Epidermal melanocyte (primary cell): ENCODE results near the gene HECW1.

ENCODE experiments used
- DNase-seq: peaks from one replicate; pipeline ENCODE4 v3.0.0; 2011; ENCODE audit warnings: low spot score; ENCODE audit not compliant: insufficient read length

Gene HECW1

DNA sequence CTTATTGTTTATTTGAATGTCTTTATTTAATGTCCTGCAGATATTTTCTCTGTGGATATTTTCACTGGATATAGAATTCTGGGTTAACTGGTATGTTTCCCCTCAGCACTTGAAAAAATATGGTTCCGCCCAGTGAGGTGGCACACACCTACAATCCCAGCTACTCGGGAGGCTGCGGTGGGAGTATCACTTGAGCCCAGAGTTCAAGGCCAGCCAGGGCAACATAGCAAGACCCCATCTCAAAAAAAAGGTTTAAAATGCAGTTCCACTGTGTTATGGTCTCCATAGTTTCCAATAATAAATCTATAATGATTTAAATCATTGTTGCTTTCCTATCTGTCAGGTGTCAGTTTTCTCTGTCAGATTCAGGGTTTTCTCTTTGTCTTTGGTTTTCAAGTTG, 305.0 kb downstream of the HECW1 start:
- no peak for DNase-seq

DNA sequence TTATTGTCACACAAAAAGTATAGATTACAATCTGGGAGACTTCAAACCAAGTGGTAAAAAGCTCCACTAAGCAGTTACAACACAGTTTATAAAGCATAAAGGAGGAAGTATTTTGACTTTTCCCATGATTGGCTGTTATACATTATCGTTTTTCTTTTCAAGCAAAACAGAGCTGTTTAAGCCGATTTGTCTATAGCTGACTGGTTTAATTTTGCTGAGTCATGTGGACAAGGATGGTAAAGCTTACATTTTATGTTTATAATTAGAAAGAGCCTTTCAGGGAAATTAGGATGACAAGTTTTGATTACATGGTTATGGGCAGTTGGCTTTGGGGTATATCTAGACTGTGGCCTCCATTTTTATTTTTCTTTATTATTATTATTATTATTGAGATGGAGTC, 318.0 kb downstream of the HECW1 start:
- no peak for DNase-seq

DNA sequence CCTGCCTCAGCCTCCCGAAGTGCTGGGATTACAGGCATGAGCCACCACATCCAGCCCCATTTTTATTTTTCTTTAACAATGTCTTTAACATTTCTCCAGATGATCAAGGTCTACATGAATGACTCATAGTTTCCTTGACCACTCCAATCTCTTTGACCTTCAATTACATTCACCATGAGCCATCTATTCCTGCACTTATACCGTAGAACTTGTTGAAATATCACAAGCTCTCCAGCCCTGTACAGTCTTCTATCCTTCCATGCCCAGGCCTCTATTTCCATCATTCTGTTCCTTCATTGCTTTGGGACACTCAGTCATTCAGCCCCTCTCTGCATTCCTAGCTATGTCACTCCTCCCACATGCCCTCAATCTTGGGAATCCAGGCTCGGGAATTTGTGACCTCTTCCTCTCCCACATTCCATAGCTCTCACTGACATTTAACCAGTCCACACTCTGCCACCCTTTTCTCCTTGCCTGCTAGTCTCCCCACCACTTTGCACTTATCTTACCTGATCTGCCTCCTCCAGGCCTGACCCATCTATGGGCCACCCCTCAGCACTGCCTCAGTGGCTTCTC, 318.7 kb downstream of the HECW1 start:
- no peak for DNase-seq

DNA sequence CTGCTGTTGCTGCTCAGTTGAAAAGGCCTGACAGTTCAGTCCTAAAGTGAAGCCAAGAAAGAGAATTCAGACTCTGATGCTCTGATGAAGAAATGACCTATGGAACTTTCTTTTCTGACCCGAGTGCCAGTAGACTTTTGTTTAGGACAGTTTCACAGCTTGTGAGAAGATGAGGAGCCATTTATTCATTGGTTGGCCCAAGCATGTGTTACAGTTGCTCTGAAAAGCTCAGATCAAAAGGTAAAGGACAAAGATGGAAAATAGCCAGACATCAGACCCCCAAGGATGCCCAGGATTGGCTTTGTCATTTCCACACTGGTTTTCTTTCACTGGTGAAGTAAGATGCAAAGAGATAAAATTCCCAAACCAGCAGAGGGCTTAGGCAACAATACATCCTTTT, 321.2 kb downstream of the HECW1 start:
- DNase-seq = no peak

DNA sequence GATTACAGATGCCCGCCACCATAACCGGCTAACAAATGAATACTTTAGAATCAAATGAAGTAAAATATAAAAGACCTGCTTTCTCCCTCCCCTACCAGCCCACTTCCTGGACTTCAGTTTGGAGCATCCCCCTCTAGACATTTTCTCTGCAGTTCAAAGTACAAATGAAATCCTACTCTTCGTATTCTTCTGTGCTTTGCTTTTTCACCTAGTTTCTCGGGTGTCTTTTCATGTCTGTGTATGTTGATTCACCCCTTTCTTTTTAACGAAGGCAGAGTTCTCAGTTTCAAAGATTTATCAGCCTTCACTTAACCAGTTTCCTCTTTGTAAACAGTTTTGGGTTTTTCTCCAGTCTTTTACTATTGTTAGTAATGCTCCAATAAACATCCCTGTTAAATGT, 324.6 kb downstream of the HECW1 start:
- DNase-seq = no peak

DNA sequence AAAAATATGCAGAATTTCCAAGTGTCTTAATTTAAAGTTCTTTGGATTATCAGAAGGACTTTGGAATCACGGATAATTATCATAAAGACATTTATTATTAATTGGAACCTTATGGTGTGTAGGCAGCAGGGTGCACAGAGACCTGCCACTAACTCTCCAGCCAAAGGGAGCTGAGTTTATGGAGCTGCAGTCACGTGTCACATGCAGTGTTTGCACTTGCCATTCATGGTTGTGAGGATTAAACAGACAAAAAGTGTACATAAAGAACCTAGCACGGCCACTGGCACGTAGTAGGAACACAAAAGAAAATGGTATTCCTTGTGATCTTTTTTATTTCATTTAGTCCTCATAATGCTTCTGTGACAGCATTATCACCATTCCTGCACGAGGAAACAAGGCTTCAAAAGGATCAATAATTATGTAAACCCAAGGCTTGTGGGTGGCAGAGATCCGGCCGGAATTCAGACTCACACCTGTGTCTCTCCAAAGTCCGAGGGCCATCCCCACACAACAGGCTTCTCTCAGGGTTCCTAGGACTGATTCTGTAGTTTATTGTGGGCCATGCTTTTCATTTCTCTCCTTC, 326.5 kb downstream of the HECW1 start:
- DNase-seq = no peak

DNA sequence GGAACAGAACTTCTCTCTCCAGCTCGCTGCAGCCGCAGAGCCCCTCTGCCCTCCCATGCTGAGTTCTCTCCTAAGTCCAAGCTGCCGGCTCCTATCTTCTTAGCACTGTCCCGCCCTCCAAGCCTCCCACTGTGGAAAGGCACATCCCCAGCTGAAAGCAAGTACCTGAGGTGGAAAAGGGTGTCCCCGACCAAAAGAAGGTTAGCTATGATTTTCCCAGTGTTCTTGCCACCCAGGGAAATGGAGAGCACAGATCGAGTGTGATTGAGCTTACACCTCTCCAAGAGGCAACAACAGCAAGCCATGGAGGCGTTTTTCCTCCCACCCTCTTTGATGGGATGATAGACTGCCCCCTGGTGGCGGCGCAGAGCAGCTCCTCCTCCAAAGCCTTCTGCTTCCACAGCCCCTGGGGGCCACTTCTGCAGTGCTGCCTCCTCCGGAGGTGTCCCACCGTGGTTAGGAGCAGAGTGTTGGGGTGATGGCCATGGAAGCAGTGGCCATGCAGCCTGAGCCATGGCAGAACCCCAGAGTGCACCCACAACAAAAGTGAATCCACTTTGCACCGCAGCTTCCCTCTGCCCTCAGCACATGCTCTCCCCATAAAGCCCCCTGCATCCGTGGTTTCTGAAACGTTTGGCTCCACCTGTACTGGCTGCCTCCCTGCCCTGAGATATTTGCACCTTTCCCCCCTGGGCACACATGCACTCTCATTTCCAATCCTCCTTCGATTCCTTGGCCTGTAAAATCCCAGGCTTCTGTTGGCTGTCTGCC, 327.4 kb downstream of the HECW1 start:
- DNase-seq = peak; percentile 58

DNA sequence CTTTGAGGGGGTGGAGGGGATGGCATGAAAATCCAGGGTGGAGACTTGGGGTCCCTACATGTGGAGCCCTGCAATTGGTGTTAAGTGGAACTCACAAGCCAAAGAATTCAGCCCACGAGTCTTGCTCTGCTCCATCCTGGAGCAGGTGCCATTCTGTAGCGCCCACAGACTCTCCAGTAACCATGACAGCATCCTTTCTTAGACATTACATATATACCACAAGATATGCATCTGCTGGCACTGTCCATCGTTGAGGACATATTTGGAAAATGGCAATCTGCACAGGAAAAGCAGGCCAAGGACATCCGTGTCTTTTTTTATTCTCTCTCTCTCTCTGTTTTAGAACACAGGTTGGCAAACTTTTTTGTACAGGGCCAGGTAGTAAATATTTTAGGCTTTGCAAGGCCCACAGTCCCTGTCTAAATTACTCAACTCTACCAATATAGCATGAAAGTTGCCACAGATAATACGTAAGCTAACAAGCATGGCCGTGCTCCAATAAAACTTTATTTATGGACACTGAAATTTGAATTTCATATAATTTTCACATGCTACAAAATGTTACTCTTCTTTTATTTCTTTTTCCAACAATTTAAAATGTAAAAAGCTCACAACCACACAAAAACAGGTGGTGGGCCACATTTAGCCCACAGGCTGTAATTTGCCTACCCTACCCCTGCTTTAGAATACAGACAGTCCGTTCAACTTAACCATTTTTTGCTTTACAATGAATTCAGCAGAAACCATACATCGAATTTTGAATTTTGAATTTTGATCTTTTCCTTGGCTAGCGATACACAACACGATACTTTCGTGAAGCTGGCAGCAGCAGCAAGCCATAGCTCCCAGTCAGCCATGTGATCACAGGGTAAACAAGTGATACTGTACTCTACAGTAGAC, 329.0 kb downstream of the HECW1 start:
- no peak for DNase-seq

DNA sequence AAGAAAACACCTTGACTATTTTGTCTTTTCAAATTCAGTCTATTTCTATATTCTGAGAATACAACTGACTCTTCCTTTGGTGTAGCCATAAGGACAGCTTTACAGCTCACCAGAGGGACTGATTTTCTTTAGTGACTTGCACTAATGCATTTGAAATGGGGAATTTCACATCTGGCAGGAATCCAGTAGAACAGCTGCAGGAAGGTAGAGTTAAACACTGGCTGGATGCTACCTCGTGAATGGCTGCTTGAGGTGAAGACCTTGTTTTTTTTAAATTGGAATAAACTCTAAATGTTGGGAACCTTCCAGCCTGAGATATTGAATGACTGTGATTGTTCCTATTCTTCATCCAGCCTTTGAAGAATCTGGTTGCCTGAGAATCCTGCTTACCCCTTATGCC, 330.9 kb downstream of the HECW1 start:
- DNase-seq = no peak

DNA sequence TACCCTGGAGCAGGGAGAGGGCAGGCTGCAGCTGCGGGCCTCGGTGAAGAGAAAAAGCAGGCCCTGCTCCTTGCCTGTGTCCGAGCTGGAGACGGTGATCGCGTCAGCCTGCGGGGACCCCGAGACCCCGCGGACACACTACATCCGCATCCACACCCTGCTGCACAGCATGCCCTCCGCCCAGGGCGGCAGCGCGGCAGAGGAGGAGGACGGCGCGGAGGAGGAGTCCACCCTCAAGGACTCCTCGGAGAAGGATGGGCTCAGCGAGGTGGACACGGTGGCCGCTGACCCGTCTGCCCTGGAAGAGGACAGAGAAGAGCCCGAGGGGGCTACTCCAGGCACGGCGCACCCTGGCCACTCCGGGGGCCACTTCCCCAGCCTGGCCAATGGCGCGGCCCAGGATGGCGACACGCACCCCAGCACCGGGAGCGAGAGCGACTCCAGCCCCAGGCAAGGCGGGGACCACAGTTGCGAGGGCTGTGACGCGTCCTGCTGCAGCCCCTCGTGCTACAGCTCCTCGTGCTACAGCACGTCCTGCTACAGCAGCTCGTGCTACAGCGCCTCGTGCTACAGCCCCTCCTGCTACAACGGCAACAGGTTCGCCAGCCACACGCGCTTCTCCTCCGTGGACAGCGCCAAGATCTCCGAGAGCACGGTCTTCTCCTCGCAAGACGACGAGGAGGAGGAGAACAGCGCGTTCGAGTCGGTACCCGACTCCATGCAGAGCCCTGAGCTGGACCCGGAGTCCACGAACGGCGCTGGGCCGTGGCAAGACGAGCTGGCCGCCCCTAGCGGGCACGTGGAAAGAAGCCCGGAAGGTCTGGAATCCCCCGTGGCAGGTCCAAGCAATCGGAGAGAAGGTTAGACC, 332.5 kb downstream of the HECW1 start:
- DNase-seq = no peak

GRCh38 chr7:43449577-43449976, 337.1 kb downstream of the HECW1 start:
- no peak for DNase-seq

DNA sequence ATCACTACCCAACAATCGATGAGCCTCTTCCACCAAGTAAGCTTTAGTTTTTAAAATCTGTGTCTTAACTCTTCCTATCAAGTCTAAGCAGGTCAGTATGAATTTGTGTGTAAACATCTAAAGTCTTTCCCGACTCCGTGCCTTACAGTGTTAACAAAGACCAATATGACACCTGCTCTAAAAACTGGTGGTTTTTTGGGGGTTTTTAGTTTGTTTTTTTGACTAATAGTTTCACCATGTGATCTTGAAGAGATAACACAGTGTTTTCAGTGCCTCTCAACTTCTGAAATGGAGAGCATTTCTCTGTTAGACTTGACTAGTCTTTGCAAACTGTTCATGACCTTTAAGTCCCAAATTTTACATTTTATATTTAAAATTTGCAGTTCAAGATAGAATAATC, 338.4 kb downstream of the HECW1 start:
- DNase-seq = no peak

DNA sequence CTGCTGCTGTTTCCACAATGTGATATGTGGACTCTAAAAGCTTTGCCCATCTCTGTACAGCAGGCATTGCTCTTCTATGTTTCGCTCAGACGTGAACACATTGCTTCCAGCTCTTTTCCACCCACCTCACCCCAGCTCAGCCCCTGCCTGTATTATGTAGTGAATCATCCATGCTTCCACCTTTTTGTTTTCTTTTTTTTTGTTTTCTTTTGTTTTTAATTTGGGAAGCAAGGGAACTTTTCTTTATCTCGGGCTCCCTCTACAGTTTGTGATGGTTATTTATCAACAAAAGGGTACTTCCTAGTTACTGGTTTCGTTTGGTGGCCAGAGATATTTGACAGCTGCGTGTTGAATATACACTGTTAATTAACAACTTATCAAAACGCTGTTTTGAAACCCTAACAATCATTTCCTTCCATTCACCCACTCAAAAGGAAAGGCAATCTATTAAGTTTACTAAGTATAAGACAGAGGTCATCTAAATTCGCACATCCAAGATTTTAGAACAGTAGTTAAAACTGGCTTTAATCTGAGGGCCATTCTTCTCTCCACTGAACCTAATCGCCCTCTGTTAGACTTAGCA, 342.6 kb downstream of the HECW1 start:
- peak; percentile 69 for DNase-seq

GRCh38 chr7:43456200-43456599, 343.8 kb downstream of the HECW1 start:
- DNase-seq = no peak

DNA sequence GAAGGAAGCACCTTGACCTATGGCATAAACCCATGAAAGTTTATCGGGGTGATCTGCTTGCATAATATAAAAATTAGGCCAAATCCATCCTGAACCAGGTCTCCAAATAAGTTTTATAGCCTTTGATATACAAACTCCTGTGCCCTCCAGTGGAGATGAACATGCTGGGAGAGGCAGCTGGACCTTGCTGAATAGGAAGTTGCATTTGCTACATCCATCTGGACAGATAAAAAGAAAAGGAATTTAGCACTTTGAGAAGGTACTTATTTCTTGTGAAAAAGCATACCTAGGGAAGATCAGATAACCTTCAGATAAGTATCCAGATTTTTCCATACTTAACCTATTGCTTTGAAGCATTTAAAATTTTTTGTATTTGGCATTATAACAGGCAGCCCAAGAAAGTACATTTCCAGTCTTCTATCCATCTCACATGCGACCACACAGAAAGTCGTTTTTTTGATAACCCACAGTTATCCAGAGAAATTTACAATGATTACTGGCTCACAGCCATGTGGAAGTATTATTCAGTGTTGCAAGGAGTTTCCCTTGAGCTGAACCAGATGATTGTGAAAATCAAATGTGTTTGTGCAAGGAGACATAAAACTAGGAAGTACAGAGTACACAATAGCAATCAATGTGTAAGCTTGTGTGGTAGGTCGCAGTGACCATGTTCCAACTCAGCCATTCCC, 346.0 kb downstream of the HECW1 start:
- DNase-seq = no peak

- DNase-seq = no peak
These were observed 346.5 kb downstream of the HECW1 start for GRCh38 chr7:43459019-43459337.

DNA sequence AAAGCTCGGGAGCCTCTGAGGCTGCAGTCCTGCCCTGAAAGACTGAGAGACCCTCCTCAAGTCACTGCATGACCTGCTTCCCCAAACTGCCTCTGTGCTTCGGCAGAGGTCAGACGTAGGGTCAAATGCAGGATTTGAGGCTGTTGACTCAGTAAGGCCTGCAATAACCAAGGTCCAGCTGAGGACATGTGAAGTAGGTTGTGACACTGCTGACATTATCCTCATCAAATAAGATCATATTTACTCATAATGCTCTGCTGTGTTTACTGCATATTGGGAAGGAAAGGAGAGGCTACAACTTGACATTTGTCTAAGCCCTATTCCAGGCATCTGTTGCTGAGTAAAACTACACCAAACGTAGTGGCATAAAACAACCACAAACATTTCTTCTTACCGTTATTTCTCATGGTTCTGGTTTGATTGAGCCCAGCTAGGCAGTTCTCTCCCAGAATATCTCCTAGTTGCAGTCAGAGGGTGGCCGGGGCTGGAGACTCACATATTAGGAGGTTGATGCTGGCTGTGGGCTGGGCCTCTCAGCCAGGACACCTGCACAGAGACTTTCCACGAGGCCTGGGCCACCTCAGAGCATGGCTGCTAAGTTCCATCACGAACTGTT, 348.4 kb downstream of the HECW1 start:
- no peak for DNase-seq

DNA sequence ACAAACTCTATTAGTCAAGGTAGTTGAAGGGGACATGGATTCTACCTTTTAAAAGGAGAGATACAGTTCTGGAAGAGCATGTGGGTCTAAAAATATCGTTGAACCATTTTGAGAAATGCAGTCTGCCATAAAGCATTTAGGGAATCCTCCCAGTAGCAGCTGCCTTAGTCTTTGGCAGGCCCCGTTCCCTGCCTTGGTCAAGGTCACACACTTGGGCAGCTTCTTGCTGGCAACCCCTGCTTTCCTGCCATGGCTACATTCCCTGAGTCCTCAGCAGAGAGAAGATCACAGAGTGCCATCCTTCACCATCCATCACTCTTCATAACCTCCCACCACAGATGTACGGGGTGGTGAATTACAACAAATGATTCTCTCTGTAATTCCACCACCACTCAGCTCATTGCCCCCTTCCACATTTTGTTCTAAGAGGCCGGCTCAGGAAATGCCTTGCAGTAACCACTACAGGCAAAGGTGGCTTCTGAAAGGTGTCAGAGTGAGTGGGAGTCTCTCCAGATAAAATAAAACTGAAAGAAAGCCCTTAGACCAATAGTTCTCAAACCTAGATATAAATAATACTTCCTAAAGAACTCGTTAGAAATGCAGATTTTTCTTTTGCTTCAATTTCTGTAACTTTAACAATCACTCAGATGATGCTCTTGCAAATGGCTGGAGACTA, 349.0 kb downstream of the HECW1 start:
- no peak for DNase-seq

- no peak for DNase-seq
These were observed 350.4 kb downstream of the HECW1 start for GRCh38 chr7:43462836-43463235.
